ENCODE data around the gene RNF10.

GRCh38 chr12:120625557-120626419 lies 91.6 kb downstream of the RNF10 start:
- no peak for TF ChIP-seq HBP1 (CRISPR knock-in tag; IDR thresholded peaks at IDR 0.05)
- TF ChIP-seq CTCF (IDR thresholded peaks at IDR 0.05 in 2 of 3, conservative IDR thresholded peaks at IDR 0.05 in 1 of 3; ENCODE audit: insufficient read depth in 2 of 3, low read depth in 1 of 3, low read length in 3 of 3) = peak in 2 of 3 experiments; percentile 13 to 37; a peak in 2 of 6 replicates
- TF ChIP-seq ZNF592 (IDR thresholded peaks at IDR 0.05) = peak; percentile 73; the same call in 1 of the 2 replicates
- TF ChIP-seq POLR2A (conservative IDR thresholded peaks at IDR 0.05) = no peak; the same call in 1 of the 2 replicates

Measured in K562 (cell line).